T1000 (cell line): ENCODE measurements around the gene APLN.

Source experiments
- DNase-seq: peaks from one replicate; lab custom pipeline; 2025; ENCODE audit warnings: mixed read lengths; lab: John Stamatoyannopoulos, UW

APLN gene

DNA sequence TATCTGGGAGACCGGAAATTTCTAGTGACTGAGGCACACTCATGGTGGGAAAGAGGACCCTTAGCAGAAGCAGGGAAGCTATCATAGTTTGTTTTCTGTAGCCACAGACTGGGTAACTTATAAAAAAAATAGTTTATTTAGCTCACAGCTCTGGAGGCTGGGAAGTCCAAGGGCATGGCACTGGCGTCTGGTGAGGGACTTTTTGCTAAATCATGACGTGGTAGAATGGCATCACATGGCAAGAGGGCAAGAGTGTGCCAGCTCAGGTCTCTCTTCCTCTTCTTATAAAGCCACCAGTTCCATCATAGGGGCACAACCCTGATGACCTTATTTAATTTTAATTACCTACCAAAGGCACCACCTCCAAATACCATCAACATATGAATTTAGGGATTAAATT is 13.3 kb downstream of the APLN start:
- no peak for DNase-seq

GRCh38 chrX:129640737-129641136 is 14.0 kb downstream of the APLN start:
- no peak for DNase-seq

DNA sequence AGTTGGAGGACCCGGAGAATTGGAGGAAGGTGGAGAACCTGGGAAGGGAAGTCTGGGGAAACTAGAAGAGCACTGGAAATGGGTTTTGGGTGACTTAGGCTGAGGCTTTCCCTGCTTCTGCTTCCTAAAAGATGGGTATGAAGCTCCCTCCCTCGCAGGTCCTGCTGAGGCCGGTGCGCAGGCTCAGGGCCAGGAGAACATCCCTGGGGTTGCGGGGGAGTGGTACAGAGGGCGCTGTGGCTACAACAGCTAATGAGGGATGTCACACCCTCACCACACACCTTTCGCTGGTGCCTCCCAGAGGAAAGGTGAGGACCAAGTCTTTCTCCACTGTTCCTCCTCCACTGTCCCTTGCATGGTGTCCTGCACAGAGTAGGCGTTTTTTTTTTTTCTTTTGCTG is 15.8 kb downstream of the APLN start:
- DNase-seq = no peak

DNA sequence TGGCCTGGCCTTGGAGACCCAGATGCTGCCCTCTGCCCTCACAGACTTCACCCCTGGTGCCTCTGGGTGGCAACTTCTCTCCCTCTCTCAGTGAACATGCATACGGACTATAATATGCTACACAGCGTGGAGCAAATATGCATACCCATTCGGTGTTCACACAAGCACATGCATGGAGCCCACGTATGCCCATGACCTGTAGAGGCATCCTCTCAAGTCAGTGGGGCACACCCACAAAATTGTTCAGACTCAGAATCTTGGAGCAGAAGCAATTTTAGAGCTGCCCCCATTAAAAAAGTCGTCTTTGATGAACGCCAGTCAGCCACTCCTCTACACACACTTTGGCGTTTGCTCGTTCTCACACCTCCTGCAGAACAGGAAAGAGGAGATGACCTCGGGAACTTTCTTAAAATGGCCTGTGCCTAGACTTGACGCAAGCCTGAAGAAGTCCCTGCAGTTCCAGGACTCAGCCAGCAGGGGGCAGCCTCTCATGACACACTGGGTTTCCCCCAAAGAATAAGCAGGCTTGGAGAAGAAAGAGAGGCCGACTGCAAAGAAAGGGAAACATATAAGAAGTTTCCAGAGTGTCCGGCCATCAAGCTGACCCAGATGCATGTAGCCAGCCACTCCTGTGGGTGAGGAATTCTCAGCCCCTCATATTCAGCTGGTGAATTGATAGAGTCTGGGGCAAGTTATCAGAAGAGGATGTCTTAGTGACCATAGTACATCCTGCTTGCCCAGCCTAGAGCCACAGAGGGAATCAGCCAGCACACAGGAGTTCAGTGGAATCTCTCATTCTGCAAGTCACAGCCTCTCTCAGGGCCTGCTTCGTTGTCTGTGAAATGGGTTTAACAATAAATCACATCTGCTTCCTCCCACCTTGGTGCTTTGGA is 17.3 kb downstream of the APLN start:
- DNase-seq = peak; percentile 32

DNA sequence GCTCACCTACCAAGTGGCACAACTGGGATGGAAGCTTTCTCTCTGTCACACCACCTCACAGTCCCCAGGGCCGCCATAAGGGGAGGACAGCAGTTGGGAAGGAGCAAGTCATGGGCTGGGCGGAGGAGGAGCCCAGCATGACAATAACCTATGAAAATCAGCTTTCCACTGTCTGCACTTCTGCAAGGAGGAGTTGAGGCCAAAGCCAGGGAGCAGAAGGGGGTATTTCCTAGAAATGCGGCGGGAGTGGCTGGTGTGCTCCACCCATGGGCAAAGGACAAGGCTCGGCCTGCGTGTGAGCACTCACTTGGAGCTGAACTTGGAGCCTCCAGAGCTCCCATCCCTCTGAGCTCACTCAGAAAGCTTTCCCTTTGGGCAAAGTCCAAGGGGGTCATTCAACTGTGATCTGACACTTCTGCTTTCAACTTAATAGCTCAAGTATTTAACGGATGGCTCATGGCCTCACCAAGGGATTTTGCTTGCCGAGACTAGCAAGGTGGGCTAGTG is 18.5 kb downstream of the APLN start:
- DNase-seq = no peak

GRCh38 chrX:129634541-129634940 is 20.2 kb downstream of the APLN start:
- no peak for DNase-seq

DNA sequence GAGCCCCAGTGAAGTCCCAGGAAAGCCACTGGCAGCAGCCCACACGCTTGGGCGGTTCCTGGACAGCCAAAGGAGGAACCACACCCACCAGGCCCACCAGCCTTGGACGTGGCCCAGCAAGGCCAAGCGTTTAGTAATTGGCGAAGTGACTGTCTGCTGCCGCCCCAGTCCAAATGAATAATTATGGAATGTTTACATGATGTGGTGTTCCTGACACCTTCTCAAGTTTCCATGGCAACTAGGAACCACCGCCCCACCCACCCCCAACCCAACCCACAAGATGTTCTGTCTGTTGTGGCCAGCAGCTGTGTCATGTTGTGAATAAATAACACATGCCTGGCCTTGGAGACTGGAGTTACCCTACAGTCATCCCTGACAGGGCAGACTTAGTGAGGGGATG is 22.3 kb downstream of the APLN start:
- DNase-seq = no peak

DNA sequence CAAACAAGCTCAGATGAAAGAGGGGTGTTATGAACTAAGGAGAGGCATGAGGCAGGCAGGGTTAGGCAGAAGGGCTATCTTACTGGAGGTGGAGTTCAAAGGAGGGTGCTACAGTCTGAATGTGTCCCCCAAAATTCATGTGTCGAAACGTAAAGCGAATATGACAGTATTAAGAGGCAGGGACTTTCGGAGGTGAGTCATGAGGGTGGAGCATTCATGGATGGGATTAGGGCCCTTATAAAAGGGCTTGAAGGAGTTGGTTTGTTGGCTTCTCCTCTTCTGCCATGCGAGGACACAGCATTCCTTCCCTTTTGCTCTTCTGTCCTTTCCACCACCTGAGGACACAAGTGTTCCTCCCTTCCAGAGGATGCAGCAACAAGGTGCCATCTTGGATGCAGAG is 22.9 kb downstream of the APLN start:
- no peak for DNase-seq

DNA sequence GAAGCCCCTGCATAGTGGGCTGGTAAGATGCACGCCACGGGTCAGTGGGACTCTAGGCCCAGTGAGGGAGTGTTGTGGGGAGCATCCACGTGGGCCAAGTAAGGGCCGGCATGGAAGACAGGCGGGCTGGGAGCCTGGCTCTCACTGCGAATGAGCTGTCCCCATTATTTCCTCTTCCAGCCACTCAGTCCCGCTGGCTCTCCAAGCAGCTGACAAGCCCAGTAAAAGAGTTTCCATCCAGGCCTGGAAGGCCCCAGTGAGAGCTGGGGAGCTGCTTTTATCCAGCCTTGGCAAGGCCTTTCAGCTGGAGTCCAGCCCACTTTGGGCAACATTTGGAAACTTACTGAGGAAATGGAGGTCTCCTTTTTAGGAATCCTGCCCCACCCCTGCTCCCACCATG is 24.9 kb downstream of the APLN start:
- DNase-seq = no peak

GRCh38 chrX:129626026-129626425 is 28.7 kb downstream of the APLN start:
- DNase-seq = no peak

- peak; percentile 3 for DNase-seq
Observed at GRCh38 chrX:129622757-129623301, 31.9 kb downstream of the APLN start.

- DNase-seq = no peak
Observed at GRCh38 chrX:129618997-129619396, 35.8 kb downstream of the APLN start.

- DNase-seq = no peak
Observed at GRCh38 chrX:129617420-129617819, 37.3 kb downstream of the APLN start.

DNA sequence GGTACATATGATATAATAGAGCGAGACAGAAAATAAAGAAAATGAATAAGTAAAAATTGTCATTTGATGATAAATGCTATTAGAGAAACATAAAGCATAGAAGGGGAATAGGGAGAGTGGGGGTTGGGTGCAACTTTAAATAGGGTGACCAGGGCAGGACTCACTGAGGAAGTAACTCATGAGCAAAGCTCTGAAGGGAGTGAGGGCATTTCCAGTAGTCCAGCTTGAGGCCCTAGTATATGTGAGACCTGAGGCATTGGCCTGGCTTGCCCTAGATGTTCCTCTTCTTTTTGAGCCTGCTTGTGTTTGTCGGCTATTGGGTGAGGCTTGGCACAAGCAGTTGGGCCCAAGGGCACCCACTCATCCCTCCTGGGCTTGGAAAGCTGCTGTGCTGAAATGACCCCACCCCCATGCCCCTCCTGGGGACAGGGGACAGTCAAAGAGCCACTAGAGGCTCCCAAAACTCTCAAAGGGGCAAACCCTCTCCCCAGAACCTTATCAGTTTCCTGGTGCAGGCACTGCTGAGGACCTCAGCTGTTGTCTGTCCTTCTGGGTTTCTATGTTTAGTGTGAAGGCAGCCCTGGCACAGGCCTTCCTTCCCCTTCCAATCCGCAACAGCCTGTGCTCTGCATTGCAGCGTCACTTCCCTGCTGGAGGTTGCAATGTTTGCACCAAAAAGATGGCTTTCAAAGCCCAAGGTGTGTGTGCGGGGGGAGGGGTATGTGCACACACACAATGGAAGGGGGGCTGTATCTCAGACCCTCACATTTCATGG is 40.1 kb downstream of the APLN start:
- no peak for DNase-seq

DNA sequence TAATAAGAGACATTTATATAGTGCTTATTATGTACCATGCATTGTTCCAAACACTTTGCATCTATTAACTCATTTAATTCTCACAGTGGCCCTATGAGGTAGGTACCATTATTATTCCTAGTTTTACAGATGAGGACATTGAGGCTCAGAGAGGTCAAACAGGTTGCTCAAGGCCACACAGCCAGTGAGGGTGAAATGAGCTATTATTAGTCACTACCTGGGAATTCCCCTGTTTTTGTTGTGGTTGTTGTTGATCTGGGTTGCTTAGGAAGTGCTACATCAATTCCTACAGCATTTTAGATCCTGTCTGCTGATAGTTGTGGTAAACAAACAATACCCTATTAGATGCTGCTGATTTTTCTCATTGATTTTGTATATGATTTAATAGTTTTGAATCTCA is 41.2 kb downstream of the APLN start:
- DNase-seq = no peak

GRCh38 chrX:129612396-129612795 is 42.4 kb downstream of the APLN start:
- no peak for DNase-seq

DNA sequence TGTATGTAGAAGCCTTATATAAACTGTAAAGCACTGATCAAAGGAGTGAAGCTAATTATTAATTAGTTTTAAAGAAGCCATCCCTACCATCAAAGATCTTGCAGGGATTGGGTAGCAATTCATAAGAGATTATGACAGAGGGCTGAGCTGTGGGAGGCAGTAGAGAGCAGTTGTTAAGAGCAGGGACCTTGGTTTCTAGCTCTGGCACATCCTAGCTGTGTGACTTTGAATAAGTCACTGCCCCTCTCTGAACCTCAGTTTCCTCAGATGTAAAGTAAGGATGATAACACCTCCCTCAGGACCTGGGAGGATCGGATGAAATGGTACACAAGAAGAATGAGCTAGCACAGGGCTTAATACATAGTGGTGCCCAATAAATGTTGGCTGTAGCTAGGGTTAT is 45.4 kb downstream of the APLN start:
- DNase-seq = no peak

DNA sequence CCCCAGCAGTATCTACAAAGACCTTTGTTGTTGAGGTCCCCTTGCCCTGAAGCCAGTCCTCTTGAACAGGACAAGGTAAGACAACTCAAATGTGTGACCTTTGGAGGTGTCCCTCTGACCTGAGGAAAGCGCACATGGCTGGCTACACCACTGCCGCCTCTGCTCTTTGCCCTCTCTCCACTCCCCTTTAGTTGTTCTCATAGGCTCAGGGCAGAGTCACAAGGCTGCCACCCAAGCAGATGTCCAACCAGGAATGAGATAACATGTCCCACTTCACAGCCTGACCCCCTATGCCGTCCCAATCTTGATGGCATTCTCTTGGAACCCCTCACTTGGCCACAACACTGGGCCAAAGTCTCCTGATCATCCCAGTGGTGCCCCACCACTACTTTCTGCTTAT is 46.3 kb downstream of the APLN start:
- DNase-seq = no peak

DNA sequence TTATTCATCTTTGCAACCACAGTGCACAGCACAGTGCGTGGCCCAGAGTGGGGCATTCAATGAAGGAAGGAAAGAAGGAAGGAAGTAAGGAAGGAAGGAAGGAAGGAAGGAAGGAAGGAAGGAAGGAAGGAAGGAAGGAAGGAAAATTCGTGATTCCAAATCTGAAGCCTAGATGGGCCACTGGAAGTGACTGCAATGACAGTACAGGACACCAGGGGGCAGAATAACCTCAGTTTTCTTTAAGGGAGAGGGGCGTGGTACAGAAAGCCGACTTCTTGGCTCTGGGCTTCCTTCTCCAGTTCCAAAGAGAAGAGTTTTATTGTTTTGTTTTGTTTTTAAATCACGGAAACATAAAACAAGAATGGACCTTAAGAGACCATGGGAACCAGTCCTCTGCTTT is 47.8 kb downstream of the APLN start:
- DNase-seq = peak; percentile 2

DNA sequence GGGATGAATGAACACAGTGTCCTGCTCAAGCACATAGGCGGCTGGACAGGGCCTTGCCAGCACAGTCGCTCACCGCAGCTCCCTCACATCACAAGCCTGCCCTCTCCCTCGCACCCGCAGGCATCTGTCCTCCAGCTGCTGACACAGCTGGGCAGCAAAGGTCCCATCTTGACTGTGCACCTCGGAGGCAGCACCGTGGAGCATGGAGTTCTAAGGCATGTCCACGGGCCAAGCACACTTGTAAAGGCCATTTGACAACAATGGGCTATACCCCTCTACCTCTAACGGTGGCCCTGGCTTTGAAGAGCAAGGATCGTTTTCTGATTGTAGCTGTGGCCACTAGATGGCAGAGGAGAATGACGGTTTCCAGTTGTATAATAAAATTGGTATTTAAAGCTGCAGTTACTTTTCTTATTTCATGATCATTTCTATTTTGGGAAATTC is 53.8 kb downstream of the APLN start:
- no peak for DNase-seq

- DNase-seq = no peak
Observed at GRCh38 chrX:129599996-129600395, 54.8 kb downstream of the APLN start.

GRCh38 chrX:129599499-129599898 is 55.3 kb downstream of the APLN start:
- no peak for DNase-seq

- DNase-seq = no peak
Observed at GRCh38 chrX:129597905-129598304, 56.9 kb downstream of the APLN start.
